HEK293 (cell line): Measurements from ENCODE around the gene DENND11.

Experiments
- CTCF ChIA-PET: fragments of 350-600 bp; formaldehyde crosslinking; extraction: SDS; loops from one replicate; lab custom pipeline; 2021; ENCODE audit warnings: antibody characterized with exemption; lab: Yijun Ruan, JAX
- POLR2A ChIA-PET: fragments of 300-600 bp; formaldehyde crosslinking; extraction: SDS; loops from one replicate; lab custom pipeline; 2020; ENCODE audit warnings: antibody characterized with exemption, inconsistent platforms; lab: Yijun Ruan, JAX
- H3K27ac ChIP-seq: fragments of 200-500 bp; sonication (Bioruptor generic); 2 replicates; pipeline ENCODE4 v1.5.1; 2014; ENCODE audit warnings: low read depth, low read length, control low read depth, inconsistent platforms; ENCODE audit errors: extremely low read depth
- H3K36me3 ChIP-seq, 2 experiments: fragments of 200-500 bp in 1 of 2; sonication (Bioruptor generic) in 1 of 2; 1 replicate in 1 of 2; 2 replicates in 1 of 2; pipeline ENCODE4 v1.5.1; 2014 to 2017; ENCODE audit warnings: inconsistent platforms in 2 of 2, low read length in 2 of 2; ENCODE audit not compliant: control insufficient read depth in 2 of 2, insufficient read depth in 1 of 2
- H3K4me1 ChIP-seq: fragments of 200-500 bp; sonication (Bioruptor generic); 2 replicates; pipeline ENCODE4 v1.5.1; 2014; ENCODE audit warnings: mild to moderate bottlenecking, low read length, inconsistent platforms; ENCODE audit not compliant: control insufficient read depth, insufficient read depth
- H3K4me3 ChIP-seq: 2 replicates; pipeline ENCODE4 v1.5.1; 2011; ENCODE audit warnings: low read depth, mild to moderate bottlenecking, control low read depth, low read length, moderate library complexity
- H3K9me3 ChIP-seq: fragments of 200-500 bp; sonication (Bioruptor generic); 2 replicates; pipeline ENCODE4 v1.5.1; 2014; ENCODE audit warnings: low read depth, low read length, inconsistent platforms; ENCODE audit not compliant: control insufficient read depth, insufficient read depth
- HOXD13 ChIP-seq: sonication (generic); formaldehyde crosslinking; IDR thresholded peaks from 2 replicates; pipeline ENCODE4 v1.8.0; 2022; ENCODE audit warnings: missing genetic modification reagents, borderline replicate concordance
- KLF16 ChIP-seq: fragments of 450-650 bp; formaldehyde crosslinking; IDR thresholded peaks from 2 replicates; pipeline ENCODE4 v1.5.1; 2017; ENCODE audit warnings: missing biosample characterization, missing genetic modification characterization
- KLF8 ChIP-seq: fragments of 450-650 bp; formaldehyde crosslinking; IDR thresholded peaks from 2 replicates; pipeline ENCODE4 v1.5.1; 2016; ENCODE audit warnings: missing biosample characterization, missing genetic modification characterization
- RBAK ChIP-seq: fragments of 450-650 bp; formaldehyde crosslinking; IDR thresholded peaks from 2 replicates; pipeline ENCODE4 v1.5.1; 2016; ENCODE audit warnings: missing biosample characterization, missing genetic modification characterization
- SP7 ChIP-seq: fragments of 450-650 bp; formaldehyde crosslinking; IDR thresholded peaks from 2 replicates; pipeline ENCODE4 v1.5.1; 2016; ENCODE audit warnings: missing biosample characterization, missing genetic modification characterization
- TSHZ1 ChIP-seq: fragments of 450-650 bp; formaldehyde crosslinking; IDR thresholded peaks from 2 replicates; pipeline ENCODE4 v1.5.1; 2016; ENCODE audit warnings: missing biosample characterization, missing genetic modification characterization, borderline replicate concordance
- ZBTB11 ChIP-seq: fragments of 450-650 bp; formaldehyde crosslinking; conservative IDR thresholded peaks from 2 replicates; pipeline ENCODE4 v1.5.1; 2016; ENCODE audit warnings: low read depth, missing biosample characterization, missing genetic modification characterization
- ZBTB26 ChIP-seq: fragments of 450-650 bp; formaldehyde crosslinking; optimal IDR thresholded peaks from 2 replicates; pipeline ENCODE3; 2016; ENCODE audit warnings: missing biosample characterization, mild to moderate bottlenecking, missing genetic modification characterization
- ZBTB8A ChIP-seq: fragments of 450-650 bp; formaldehyde crosslinking; IDR thresholded peaks from 2 replicates; pipeline ENCODE4 v1.5.1; 2016; ENCODE audit warnings: missing biosample characterization, missing genetic modification characterization
- ZNF140 ChIP-seq: fragments of 450-650 bp; formaldehyde crosslinking; IDR thresholded peaks from 2 replicates; pipeline ENCODE4 v1.5.1; 2016; ENCODE audit warnings: missing biosample characterization, missing genetic modification characterization
- ZNF26 ChIP-seq: fragments of 450-650 bp; formaldehyde crosslinking; IDR thresholded peaks from 2 replicates; pipeline ENCODE4 v1.5.1; 2016; ENCODE audit warnings: missing biosample characterization, missing genetic modification characterization
- ZNF280C ChIP-seq: fragments of 450-650 bp; formaldehyde crosslinking; IDR thresholded peaks from 2 replicates; pipeline ENCODE4 v1.5.1; 2016; ENCODE audit warnings: missing biosample characterization, missing genetic modification characterization
- ZNF302 ChIP-seq: fragments of 450-650 bp; formaldehyde crosslinking; IDR thresholded peaks from 2 replicates; pipeline ENCODE4 v1.5.1; 2016; ENCODE audit warnings: missing biosample characterization, missing genetic modification characterization, low read depth
- ZNF398 ChIP-seq: fragments of 450-650 bp; formaldehyde crosslinking; IDR thresholded peaks from 2 replicates; pipeline ENCODE4 v1.5.1; 2017; ENCODE audit warnings: missing biosample characterization, missing genetic modification characterization
- ZNF488 ChIP-seq: fragments of 450-650 bp; formaldehyde crosslinking; IDR thresholded peaks from 2 replicates; pipeline ENCODE4 v1.5.1; 2016; ENCODE audit warnings: missing biosample characterization, missing genetic modification characterization
- ZNF514 ChIP-seq: fragments of 450-650 bp; formaldehyde crosslinking; IDR thresholded peaks from 2 replicates; pipeline ENCODE4 v1.5.1; 2016; ENCODE audit warnings: missing biosample characterization, missing genetic modification characterization
- ZNF623 ChIP-seq: fragments of 450-650 bp; formaldehyde crosslinking; IDR thresholded peaks from 2 replicates; pipeline ENCODE4 v1.5.1; 2016; ENCODE audit warnings: missing biosample characterization, missing genetic modification characterization
- ZNF785 ChIP-seq: fragments of 450-650 bp; formaldehyde crosslinking; IDR thresholded peaks from 2 replicates; pipeline ENCODE4 v1.5.1; 2016; ENCODE audit warnings: missing biosample characterization, missing genetic modification characterization
- ZSCAN16 ChIP-seq: fragments of 450-650 bp; formaldehyde crosslinking; IDR thresholded peaks from 2 replicates; pipeline ENCODE4 v1.5.1; 2016; ENCODE audit warnings: missing biosample characterization, missing genetic modification characterization

DENND11 gene

GRCh38 chr7:141668853-141669252, 33.1 kb downstream of the DENND11 start:
- TF ChIP-seq ZNF623 (tag by site-specific recombination) (no peak), ZNF140 (no peak), HOXD13 (CRISPR knock-in tag) (no peak), ZNF488 (tag by site-specific recombination) (no peak), KLF16 (tag by site-specific recombination) (no peak), ZNF26 (tag by site-specific recombination) (no peak), ZNF785 (no peak), TSHZ1 (no peak), SP7 (tag by site-specific recombination) (no peak), ZBTB26 (tag by site-specific recombination) (no peak), RBAK (tag by site-specific recombination) (no peak), ZNF302 (tag by site-specific recombination) (no peak), ZNF514 (tag by site-specific recombination) (no peak), ZBTB11 (tag by site-specific recombination) (no peak), ZNF398 (no peak), ZNF280C (no peak), ZSCAN16 (no peak), KLF8 (tag by site-specific recombination) (no peak), ZBTB8A (tag by site-specific recombination) (no peak)
- TF ChIP-seq, all 188 proteins: peak for 0
- ChIA-PET POLR2A (no interaction called here), CTCF (interaction anchor here (1.4 kb wide), 1 partner anchor 15 kb away, joined by 3 read pairs; no protein-coding TSS in a partner anchor)

More at GRCh38 chr7:141668853-141669252, 33.1 kb downstream of the DENND11 start:
- Histone ChIP-seq H3K4me1 (no peaks in the 10 kb centered on the region), H3K4me3 (no peak overlapping the region), H3K36me3 (peaks cover 0 to 48% of the 10 kb centered on the region in 2 experiments; a peak in 1 of 3 replicates), H3K27ac (no peak overlapping the region), H3K9me3 (no peaks in the 10 kb centered on the region)
